UCSD-AML1 (cell line): Measurements from ENCODE around the gene VWC2.

Source experiments
- DNase-seq: peaks from one replicate; lab custom pipeline; 2025; ENCODE audit not compliant: unreplicated experiment; lab: John Stamatoyannopoulos, UW

The VWC2 gene

GRCh38 chr7:49931627-49932026 is 158.2 kb downstream of the VWC2 start:
- DNase-seq, result no peak

DNA sequence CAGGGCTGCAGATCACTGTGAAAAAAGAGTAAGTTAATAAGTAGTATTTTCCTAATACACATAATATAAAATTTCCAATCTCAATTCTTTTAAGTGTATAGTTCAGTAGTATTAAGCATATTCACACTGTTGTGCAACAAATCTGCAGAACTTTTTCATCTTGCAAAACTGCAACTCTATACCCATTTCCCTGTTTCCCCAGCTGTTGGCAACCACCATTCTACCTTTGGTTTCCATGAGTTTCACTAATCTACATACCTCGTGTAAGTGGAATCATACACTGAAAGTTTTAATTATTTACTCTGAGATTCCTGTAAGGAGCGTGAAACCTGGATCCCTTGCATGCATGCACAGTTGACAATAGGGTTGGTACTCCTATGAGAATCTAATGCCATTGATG is 164.2 kb downstream of the VWC2 start:
- DNase-seq, result no peak
